ENCODE data around the gene RPL18A. TPM values are rescaled to one million over a fixed set of nuclear protein-coding genes. Genes with fewer than 3 reads are reported as not detected.

Gene RPL18A
- total RNA-seq, 1 experiment from 2014 or later = 2,642 TPM

DNA sequence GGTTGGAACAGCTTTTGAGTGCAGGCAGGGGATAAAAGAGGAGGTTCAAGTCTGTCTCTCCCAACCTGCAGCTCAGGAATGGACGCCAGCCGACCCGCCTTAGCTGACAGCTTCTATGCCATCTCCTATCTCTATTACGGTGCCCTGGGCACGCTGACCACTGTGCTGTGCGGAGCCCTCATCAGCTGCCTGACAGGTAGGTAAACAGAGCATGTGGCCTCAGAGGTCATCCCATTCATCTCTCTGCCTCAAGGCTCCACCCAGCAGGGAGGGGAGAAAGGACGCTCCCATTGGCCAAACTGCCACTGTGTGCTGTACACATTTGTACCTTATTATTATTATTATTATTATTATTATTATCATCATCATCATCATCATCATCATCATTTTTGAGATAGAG is 28.6 kb downstream of the RPL18A start:
- H3K36me3 ChIP-seq = no peaks in the 10 kb centered on the region

DNA sequence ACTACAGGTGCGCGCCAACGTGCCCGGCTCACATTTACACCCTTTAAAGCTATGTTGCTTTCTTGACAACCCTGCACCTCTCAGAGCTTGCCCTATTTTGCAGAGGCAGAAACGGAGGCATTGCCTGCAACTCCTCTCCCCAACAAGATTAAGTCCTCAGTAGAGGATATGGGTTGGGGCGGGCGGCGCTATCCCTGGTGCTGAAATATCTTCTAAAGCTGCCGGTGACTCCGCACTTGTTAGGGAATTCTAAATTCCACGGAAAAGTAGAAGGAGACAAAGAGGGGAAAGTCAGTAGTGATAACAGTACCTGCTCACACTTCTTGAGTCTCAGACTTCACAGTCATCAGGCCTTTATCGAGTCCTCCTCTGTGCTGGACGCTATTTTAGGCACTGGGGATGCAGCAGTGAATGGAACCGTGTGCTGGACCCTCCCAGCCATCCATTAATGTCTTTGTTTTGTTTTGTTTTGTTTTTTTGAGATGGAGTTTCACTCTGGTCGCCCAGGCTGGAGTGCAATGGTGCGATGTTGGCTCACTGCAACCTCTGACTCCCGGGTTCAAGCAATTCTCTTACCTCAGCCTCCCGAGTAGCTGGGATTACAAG is 30.0 kb downstream of the RPL18A start:
- DNase-seq = peak; percentile 65 to 78
- Histone ChIP-seq H3K27ac (no peak overlapping the region), H3K4me3 (no peak overlapping the region), H3K4me1 (no peaks in the 10 kb centered on the region), H3K9me3 (replicated peaks) (no peaks in the 10 kb centered on the region), H3K27me3 (no peaks in the 10 kb centered on the region), H3K36me3 (no peaks in the 10 kb centered on the region)

More for the DNA sequence above, 28.6 kb downstream of the RPL18A start:
- H3K27ac ChIP-seq = no peak overlapping the region
- H3K4me1 ChIP-seq = no peaks in the 10 kb centered on the region
- no peaks in the 10 kb centered on the region for H3K9me3 ChIP-seq (replicated peaks)
- H3K27me3 ChIP-seq = no peaks in the 10 kb centered on the region
- DNase-seq = no peak
- H3K4me3 ChIP-seq = no peak overlapping the region

DNA sequence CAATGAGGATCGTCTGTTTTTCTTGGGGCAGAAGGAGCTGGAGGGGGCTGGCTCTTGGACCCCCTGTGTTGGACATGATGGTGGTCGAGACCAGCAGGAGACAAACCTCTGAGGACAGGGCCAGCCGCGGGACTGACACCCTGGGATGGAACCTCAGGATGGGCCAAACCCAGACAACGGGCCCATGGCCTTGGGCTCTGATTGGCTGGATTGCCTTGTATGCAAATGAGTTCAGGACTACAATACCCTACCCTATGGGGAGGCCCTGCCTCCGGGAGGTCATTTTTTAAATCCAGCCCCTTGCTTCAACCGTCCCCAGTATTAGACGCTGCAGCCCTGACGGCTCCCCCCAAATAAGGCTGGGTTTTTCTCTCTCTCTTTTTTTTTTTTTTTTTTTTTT is 34.1 kb downstream of the RPL18A start:
- no peak overlapping the region for H3K4me3 ChIP-seq
- H3K27ac ChIP-seq = no peak overlapping the region
- no peak for DNase-seq
- no peaks in the 10 kb centered on the region for H3K27me3 ChIP-seq
- no peaks in the 10 kb centered on the region for H3K4me1 ChIP-seq
- H3K9me3 ChIP-seq (replicated peaks) = no peaks in the 10 kb centered on the region
- H3K36me3 ChIP-seq = no peaks in the 10 kb centered on the region

DNA sequence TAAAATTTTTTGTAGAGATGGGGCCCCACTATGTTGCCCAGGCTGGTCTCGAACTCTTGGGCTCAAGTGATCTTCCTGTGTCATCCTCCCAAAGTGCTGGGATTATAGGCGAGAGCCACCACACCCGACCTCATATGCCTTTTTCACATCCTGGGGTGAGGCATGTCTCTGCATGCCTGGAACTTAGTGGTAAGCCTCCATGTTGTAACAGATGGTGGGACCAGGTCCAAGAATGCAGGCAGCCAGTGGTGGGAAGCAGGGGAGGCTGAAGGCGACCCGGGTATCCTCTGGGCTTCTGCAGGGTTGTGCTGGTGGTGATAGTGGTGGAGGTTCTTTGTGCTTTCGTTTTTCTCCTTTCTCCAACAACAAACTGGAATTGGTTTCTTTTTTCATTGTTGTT is 43.0 kb downstream of the RPL18A start:
- DNase-seq = peak; percentile 89
- H3K9me3 ChIP-seq (replicated peaks) = peaks cover 6% of the 10 kb centered on the region
- no peak overlapping the region for H3K4me3 ChIP-seq
- no peaks in the 10 kb centered on the region for H3K36me3 ChIP-seq
- H3K27me3 ChIP-seq = peaks cover 6% of the 10 kb centered on the region; the same call in 1 of the 2 replicates
- H3K4me1 ChIP-seq = no peaks in the 10 kb centered on the region
- H3K27ac ChIP-seq = no peak overlapping the region

DNA sequence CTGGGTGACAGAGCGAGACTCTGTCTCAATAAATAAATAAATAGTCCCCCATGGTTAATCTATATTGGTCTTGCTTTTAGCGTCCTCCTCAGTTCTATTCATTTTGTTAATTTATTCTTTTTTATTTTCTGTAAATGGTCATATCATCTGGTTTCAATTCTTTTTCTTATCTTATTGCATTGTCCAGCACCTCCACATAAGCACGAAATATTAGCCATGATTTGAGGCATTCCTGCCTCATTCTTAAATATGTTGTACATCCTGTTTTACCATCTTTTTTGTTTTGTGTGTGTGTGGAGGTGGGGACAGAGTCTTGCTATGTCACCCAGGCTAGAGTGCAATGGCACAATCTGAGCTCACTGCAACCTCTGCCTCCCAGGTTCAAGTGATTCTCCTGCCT is 48.5 kb downstream of the RPL18A start:
- Histone ChIP-seq H3K27ac (no peak overlapping the region), H3K9me3 (replicated peaks) (peaks cover 14% of the 10 kb centered on the region), H3K27me3 (no peaks in the 10 kb centered on the region), H3K36me3 (no peaks in the 10 kb centered on the region), H3K4me3 (no peak overlapping the region), H3K4me1 (no peaks in the 10 kb centered on the region)
- no peak for DNase-seq

DNA sequence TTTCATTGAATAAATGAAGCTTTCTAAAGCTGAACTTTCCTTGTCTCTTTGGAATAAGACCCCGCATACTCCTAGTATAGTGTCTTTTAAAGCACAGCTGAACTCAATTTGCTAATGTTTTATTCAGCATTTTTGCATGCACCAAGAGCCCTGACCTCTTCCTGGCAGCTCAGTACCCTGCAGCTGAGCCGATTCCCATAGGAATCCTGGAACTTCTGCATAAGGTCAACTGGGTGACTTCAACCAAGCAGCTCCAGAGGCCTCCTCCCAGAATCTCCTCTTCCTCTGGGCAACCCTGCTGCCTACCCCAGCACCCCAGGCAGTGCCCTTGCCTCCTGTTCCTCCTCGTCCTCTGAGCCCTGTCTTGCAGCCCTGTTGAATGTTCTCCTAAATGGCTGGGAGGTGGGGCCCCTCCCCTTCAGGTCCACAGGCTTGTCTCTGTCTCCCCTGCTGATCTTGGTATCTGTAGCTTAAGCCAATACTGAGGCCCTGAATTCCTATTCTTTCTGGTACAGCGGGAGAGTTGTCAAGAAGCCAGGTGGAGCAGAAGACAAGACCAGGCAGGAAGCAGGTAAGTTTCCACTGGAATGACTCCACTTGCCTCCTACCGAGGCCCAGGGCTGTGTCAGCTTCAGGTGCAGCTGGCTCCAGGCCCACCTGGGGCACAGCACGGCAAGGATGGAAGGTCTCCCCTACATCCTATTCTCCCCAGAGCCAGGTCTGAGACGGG is 49.5 kb downstream of the RPL18A start:
- no peak overlapping the region for H3K4me3 ChIP-seq
- DNase-seq = no peak

DNA sequence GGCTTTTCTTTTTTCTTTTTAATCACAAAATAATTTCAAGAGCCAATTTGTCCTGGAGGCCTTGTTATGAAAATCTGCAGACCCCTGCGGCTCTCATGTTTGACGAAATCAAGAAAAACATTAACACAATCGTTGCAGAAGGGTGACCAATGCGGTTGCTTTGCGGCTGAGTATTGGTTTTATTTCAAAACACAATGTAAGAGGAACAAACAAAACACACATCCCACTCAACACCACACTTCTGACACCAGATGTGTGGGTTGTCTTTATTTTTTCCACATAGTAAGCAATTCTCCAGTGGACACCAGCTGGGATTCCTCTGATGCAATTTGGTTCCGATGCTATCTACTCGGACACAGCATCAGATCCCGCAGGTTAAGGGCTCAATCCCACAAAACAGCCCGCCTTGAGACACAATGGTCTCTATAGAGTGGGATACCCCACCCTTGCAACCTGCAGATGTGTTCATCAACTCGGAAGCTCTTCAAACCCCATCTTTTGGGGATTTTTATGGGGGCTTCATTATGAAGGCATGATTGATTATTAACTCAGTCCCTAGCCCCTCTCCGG is 51.2 kb downstream of the RPL18A start:
- Histone ChIP-seq H3K4me1 (no peaks in the 10 kb centered on the region), H3K27ac (no peak overlapping the region), H3K9me3 (replicated peaks) (peaks cover 14% of the 10 kb centered on the region), H3K36me3 (no peaks in the 10 kb centered on the region), H3K4me3 (no peak overlapping the region), H3K27me3 (no peaks in the 10 kb centered on the region)
- no peak for DNase-seq

More for the DNA sequence above, 49.5 kb downstream of the RPL18A start:
- no peaks in the 10 kb centered on the region for H3K27me3 ChIP-seq
- H3K27ac ChIP-seq = no peak overlapping the region
- no peaks in the 10 kb centered on the region for H3K4me1 ChIP-seq
- H3K36me3 ChIP-seq = no peaks in the 10 kb centered on the region
- H3K9me3 ChIP-seq (replicated peaks) = peaks cover 14% of the 10 kb centered on the region

Other genes starting within 250 kb of the RPL18A start
- gene UNC13A, start 171.6 kb upstream of the RPL18A start, total RNA-seq (2014; rRNA removed; shearing (Covaris generic)) = 0.02 TPM in 1 of 2 replicates, not detected in the other
- 27.3 and 29.6 TPM in 2 replicates for gene MAP1S, start 140.4 kb upstream of the RPL18A start, total RNA-seq (2014; rRNA removed; shearing (Covaris generic))
- 2.8 and 3.0 TPM in 2 replicates for gene FCHO1, start 108.4 kb upstream of the RPL18A start, total RNA-seq (2014; rRNA removed; shearing (Covaris generic))
- not detected in 2 replicates for gene B3GNT3, start 64.8 kb upstream of the RPL18A start, total RNA-seq (2014; rRNA removed; shearing (Covaris generic))
- gene INSL3, start 38.4 kb upstream of the RPL18A start, total RNA-seq (2014; rRNA removed; shearing (Covaris generic)) = not detected in 2 replicates
- 0.03 and 0.04 TPM in 2 replicates for gene JAK3, start 11.9 kb upstream of the RPL18A start, total RNA-seq (2014; rRNA removed; shearing (Covaris generic))
- not detected in 2 replicates for gene SLC5A5, start 12.0 kb downstream of the RPL18A start, total RNA-seq (2014; rRNA removed; shearing (Covaris generic))
- gene CCDC124, start 73.1 kb downstream of the RPL18A start, total RNA-seq (2014; rRNA removed; shearing (Covaris generic)) = 106 and 111 TPM in 2 replicates
- not detected in 2 replicates for gene KCNN1, start 107.2 kb downstream of the RPL18A start, total RNA-seq (2014; rRNA removed; shearing (Covaris generic))
- gene ARRDC2, start 148.3 kb downstream of the RPL18A start, total RNA-seq (2014; rRNA removed; shearing (Covaris generic)) = 1.9 and 2.0 TPM in 2 replicates
- not detected in 2 replicates for gene IL12RB1, start 227.0 kb downstream of the RPL18A start, total RNA-seq (2014; rRNA removed; shearing (Covaris generic))
- gene MAST3, start 237.9 kb downstream of the RPL18A start, total RNA-seq (2014; rRNA removed; shearing (Covaris generic)) = 4.3 and 4.5 TPM in 2 replicates